SK-MEL-5 (cell line): ENCODE data around the gene OR51B2. TPM values are rescaled to one million over a fixed set of nuclear protein-coding genes. Genes with fewer than 3 reads are reported as not detected.
A peak's percentile ranks its signal among the peaks of the same experiment; 100 is the strongest.
"Not testable (repeated sequence)": the region's sequence is repeated elsewhere in the genome, so short reads cannot be mapped to it uniquely, and the experiment has no call there.

Source experiments
- DNase-seq: peaks from one replicate; pipeline ENCODE4 v3.0.0-alpha.2; 2016; ENCODE audit warnings: low read depth, low spot score
- in situ Hi-C: cut with HindIII; loops from 2 replicates; pipeline ENCODE4 v1.10.0; 2016; ENCODE audit warnings: low sequenced_read_pairs, high pct_unique_total_duplicates, low pct_unique_long_range_greater_than_20kb
- total RNA-seq: library from RNA; depleted of rRNA; stranded (reverse); fragments of >200 nt; shearing (Covaris generic); gene quantifications from 2 replicates; pipeline ENCODE4 v1.2.3, GENCODE V29; 2014

OR51B2 gene
- total RNA-seq, 1 experiment from 2014 or later = 0.53 TPM

DNA sequence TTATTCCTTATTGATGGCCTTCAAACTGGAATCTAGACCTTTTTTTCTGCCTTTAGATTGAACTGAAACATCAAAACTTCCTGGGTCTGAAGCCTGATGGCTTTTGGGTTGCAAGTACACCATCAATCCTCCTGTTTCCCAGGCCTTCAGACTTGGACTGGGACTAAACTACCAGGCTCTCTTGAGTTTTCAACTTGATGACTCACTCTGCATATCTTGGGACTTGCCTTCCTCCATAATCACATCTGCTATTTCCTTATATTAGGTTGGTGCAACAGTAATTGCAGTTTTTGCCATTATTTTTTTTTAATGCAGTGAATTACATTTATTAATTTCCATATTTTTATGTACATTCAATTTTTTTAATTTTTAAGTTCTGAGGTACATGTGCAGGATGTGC is 12.2 kb upstream of the OR51B2 start:
- in situ Hi-C loops = no loop called here
- no peak for DNase-seq

DNA sequence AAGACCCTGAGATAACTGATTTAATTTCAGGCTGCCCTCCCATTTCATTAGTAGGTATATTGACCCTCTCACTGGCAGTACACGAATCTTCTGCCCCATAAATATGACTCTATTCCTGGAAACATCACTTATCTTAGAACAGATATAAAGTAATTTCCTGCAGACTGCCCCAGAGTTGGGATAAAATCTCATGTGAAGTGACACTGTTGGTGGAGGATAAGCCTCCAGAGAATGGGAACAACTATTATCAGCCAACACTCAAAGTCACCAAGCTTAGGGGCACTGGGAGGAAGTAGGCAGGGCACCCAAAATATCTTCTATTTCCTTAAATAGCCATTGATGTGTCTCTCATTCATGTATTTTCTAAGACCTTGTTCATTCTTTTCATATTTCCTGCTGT is 11.1 kb upstream of the OR51B2 start:
- in situ Hi-C loops = no loop called here
- no peak for DNase-seq

DNA sequence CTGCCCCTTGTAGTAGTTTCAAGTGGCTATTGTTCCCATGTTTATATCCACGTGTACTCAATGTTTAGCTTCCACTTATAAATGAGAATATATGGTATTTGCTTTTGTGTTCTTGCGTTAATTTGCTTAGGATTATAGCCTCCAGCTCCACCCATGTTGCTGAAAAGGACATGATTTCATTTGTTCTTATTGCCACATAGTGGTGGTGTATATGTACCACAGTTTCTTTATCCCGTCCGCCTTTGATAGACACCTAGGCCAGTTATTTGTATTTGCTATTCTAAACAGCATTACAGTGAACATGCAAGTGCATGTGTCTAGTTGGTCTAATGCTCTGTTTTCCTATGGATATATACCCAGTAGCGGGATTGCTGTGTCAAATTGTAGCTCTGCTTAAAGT is 6.8 kb downstream of the OR51B2 start:
- DNase-seq = peak; percentile 3
- in situ Hi-C loops = no loop called here

DNA sequence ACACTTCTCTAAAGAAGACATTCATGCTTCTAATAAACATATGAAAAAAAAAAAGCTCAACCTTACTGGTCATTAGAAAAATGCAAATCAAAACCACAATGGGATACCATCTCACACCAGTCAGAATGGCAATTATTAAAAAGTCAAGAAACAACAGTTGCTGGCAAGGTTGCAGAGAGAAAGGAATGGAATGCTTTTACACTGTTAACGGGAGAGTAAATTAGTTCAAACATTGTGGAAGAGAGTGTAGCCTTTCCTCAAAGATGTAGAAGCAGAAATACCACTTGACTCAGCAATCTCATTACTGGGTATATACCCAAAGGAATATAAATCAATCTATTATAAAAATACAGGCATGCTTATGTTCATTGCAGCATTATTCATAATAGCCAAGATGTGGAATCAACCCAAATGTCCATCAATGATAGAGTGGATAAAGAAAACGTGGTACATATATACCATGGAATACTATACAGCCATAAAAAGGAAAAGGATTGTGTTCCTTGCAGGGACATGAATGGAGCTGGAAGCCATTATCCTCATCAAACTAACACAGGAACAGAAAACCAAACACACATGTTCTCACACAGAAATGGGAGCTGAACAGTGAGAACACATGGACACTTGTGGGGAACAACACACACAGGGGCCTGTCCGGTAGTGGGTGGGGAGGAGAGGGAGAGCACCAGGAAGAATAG is 10.6 kb downstream of the OR51B2 start:
- DNase-seq, in situ Hi-C loops: not testable (repeated sequence)

DNA sequence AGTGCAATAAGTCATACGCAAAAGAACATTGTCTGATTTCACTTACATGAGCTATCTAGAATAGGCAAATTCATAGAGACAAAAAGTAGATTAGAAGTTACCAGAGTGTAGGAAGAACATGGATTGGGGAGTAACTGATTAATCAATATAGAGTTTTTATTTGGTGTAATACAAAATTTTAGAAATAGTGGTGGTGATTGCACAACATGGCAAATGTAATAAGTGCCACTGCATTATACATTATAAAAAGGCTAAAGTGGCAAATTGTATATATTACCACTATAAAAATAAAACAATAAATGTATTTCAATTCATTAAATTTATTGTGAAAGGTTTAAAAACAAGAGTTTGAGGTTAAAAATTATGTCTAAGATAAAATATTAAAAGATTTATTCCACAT is 13.7 kb downstream of the OR51B2 start:
- no peak for DNase-seq
- in situ Hi-C loops = no loop called here

DNA sequence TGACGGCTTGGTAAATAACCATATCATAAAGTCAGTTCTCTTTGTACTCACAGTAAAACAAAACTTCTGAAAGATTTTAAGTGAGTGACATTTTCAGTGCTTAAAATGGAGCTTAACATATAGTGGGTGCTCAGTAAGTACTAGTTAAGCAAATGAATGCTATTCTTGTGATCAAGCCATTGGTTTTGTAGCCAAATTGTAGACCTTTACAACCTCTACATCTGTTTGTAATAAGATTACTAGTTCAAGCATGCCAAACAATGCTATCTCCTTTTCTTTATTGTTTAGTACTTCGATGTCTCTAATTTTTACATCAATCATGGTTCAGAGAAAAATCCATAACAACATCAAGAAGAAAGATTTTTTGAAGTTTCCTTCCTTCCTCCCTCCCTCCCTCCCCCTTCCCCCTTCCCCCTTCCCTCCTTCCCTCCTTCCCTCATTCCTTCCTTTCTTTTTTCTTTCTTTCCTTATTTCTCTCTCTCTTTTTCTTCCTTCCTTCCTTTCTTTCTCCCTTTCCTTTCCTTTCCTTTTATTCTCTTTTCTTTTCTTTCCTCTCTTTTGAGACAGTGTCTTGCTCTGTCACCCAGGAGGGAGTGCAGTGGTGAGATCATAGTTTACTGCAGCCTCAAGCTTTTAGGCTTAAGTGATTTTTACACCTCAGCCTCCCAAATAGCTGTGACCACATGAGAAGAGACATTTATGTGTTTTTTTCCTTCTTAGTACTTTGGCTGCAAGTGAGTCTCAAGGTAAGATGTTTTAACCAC is 16.7 kb downstream of the OR51B2 start:
- in situ Hi-C loops = no loop called here
- no peak for DNase-seq

DNA sequence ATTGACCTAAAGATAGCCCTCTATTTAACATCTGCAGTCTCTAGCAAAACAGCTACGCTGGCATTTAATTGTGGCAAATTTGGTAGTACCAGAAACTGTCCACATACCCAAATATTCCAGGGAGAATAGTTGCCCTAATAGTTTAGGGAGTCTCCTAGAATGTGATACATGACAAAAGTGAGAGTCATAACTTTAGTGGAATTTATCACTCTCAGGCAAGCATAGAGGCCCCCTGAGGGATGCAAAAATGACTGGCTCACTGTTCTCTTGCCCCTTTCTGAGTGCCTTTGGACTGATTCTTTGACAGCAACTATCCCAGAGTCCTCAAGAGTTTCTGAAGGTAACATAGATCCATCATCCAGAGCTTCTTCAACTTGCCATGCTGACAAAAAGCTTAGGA is 20.1 kb downstream of the OR51B2 start:
- no peak for DNase-seq
- in situ Hi-C loops = no loop called here

DNA sequence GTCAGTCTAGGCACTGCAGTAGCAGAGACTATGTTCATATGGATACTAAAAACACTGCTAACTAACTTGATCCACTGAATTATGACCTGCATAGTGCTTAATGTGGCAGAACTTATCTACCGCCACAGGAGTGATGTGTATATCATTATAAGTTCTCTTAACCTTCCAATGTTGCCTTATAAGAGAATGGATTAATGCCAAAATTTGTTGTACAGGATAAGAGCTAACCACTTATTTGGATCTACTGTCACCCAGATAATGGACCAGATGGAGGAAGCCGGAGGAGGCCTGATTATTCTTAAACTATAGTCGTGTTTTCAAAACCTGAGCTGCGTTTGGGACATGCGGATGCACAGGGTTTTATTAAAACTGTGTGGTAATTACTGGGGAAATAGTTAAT is 20.5 kb downstream of the OR51B2 start:
- no peak for DNase-seq
- in situ Hi-C loops = no loop called here

DNA sequence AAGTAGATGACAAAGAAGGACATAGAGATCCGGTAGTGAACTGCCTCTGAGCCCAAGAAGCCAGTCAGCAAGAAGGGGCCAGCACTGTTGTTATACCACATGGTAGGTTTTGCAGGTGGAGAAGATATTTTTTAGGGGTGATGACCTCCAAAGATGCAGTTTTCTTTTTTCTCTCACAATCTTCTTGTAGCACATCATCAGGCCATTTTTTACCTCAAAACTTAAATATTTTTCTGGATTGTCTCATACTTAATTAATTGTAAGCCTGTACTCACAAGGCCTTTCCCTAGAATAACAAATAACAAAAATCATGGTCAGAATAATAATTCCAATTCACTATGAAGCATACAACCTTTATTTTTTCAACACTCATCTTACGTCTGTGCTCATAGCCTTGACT is 22.3 kb downstream of the OR51B2 start, which contains the start of gene OR51B4:
OR51B4 (minus strand) TSS at position 101 of the 400 bp plus-strand sequence; CDS start at position 101, 0 bp downstream.
- DNase-seq = no peak
- in situ Hi-C loops = no loop called here

DNA sequence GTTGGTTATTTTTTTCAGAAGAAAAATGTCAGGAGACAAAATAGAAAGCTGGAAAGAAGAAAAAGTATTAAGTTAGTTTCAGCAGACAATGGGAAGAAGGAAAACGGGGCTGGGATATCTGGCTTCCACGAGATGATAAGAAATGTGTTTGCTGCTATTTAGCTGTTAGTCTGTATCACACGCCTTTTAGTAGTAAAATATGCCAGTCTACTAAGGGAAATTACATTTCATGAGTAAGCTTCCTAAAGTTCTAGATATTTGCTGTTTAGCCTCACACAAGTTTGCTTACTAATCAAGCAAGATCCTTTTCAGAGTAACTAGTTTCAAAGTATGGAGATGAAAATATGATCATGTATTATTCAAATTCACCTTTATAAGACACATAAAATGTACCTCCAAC is 23.8 kb downstream of the OR51B2 start:
- DNase-seq = no peak
- in situ Hi-C loops = no loop called here

DNA sequence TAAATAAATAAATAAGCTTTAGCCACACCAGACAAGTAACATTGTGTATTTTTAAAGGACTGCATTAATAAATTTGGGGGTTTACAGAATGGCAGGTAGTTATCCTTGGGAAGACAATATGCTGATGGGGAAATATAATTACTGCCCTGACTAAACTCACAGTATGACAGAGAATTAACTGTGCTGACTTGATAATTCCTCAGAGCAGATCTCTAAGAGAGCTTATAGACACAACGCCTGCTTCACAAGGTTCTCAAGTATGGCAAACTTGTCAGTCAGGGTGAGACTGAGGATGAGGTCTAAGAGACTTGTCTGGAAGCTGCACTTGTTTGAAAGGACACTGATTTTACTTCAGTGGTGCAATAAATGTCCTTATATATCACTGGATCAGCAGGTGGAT is 25.6 kb downstream of the OR51B2 start:
- in situ Hi-C loops = no loop called here
- DNase-seq = no peak

DNA sequence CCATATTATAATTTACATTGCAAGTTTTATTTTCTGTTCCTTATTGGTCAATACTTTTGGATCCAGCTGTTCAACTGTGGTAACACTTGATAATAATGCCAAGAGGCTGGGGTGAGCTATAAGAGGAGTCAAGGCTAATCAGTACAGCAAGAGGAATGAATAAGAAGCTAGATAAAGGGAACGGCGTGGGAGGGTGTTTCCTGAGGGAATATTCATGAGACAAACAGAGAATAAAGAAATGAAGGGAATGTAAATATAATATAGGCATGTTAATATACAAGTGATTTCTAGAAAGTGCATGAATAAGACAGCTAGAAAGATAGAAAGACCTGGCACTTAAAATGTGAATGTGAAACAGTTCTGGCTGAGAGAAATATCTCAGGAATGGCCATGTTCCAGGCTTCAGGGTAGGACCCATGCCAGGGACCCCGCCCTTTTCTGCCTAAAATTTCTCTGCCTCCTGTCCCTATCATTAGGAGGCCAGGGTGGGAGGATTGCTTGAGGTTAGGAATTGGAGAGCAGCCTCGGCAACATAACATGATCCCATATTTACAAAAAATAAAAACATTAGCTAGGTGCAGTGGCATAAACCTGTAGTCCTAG is 26.3 kb downstream of the OR51B2 start:
- DNase-seq = no peak
- in situ Hi-C loops = no loop called here

DNA sequence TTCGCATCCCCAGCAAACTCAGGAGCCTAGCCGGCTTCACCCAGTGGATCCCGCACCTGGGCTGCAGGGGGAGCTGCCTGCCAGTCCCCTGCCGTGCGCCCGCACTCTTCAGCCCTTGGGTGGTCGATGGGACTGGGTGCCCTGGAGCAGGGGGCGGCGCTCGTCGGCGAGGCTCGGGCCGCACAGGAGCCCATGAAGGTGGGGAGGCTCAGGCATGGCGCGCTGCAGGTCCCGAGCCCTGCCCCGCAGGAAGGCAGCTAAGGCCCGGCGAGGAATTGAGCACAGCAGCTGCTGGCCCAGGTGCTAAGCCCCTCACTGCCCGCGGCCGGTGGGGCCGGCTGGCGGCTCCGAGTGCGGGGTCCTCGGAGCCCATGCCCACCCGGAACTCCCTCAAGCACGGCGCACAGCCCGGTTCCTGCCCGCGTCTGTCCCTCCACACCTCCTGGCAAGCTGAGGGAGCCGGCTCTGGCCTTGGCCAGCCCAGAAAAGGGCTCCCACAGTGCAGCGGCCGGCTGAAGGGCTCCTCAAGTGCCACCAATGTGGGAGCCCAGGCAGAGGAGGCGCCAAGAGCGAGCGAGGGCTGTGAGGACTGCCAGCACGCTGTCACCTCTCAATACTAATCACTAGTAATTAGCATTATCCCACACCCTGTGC is 29.6 kb downstream of the OR51B2 start:
- DNase-seq, in situ Hi-C loops: not testable (repeated sequence)

DNA sequence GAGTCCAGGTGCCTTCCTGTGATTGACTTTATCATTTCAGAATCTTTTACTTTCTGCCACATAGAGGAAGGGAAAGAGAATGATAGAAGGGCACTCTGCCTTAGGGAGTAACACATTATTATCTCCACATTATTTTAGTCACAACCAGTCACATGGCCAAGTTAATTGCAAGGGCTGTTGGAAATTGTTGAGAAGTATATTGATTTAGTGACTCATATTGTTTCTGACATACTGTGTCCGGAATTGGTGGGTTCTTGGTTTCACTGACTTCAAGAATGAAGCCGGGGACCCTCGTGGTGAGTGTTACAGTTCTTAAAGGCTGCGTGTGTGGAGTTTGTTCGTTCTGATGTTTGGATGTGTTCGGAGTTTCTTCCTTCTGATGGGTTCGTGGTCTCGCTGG is 31.1 kb downstream of the OR51B2 start:
- DNase-seq = no peak
- in situ Hi-C loops = no loop called here

DNA sequence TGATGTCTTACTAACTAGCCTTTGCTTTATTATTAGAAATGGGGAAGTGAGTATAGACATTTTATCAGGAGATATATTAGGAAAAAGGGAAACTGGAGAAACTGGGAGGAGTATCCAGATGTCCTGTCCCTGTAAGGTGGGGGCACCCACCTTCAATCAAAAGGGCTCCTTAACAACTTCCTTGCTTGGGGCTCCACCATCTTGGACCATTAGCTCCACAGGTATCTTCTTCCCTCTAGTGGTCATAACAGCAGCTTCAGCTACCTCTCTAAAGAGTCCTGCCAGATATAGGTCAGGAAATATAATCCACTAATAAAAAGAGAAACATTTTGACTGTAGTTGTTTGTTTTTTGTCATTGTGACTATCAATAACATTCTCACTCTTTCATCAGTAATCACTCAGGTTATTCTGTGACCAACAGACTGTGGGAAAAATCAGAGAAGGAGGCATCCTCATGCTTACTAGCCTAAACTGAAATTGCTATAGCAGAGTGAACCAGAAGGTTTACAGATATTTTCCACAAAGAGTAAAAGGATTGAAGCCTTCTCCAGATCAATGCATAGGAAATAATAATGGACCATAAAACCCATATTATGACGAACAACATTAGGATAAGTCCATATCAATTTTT is 32.8 kb downstream of the OR51B2 start:
- in situ Hi-C loops = no loop called here
- peak; percentile 68 for DNase-seq

DNA sequence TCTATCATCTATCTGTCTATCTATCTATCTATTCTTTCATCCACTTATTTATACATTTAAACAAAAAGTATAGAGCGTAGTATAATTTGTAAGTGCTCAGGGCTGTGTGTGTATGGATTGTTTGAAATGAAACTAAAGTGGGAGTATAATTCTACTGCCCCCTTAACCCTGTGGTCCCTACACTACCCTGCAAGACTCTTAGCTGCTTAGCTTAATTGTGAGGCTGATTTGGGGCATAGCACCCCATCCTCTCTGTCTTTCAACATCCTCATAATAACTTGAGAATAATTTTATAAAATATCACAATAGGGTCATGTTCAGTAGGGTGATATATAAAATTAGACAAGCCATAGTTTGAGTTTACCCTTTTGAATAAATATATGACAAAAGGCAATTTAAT is 34.0 kb downstream of the OR51B2 start:
- DNase-seq = no peak
- in situ Hi-C loops = no loop called here

DNA sequence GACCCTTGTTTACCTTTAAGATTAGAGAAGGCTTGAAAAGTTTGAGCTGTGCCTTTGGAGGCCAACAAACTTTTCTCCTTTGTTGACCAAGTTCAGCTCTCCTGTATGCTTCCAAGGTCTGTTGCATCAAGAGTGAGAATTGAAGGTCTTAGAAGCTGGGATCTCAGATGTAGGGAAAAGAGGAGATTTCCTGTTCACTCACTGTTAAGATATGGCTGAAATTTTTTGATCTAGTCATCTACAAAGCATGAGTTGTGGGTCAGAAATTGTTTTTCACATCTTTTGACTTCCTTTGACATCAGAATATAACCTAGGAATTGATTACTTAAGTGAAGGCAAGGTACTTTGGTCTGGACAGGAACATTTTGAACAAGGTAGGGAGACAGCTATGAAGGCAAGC is 34.4 kb downstream of the OR51B2 start:
- in situ Hi-C loops = no loop called here
- DNase-seq = no peak
